ENCODE measurements around the gene CELF2. TPM values are rescaled to one million over a fixed set of nuclear protein-coding genes. Genes with fewer than 3 reads are reported as not detected.
A peak's percentile ranks its signal among the peaks of the same experiment; 100 is the strongest.

The CELF2 gene
- total RNA-seq, 2 donors from 2014 or later = 139 to 146 TPM

DNA sequence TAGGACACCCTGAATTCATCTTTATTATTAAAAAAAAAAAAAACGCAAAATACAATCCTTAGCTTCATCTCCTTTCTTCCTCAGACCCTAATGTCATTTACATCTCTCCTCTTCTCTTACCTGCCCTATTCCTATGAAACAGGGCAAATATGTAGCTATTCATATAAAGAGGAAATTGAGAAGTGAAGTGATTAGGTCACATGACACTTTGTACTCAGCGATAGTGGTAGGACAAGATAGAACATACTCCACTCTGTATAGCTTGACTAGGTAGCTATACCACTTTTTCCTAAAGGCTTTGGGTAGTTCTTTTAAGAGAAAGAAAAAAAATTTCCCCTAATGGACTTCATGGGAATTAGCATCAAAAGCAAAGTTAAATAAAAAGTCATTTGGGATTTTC, 6.2 kb upstream of the CELF2 start:
- Mint-ChIP-seq H3K27me3 (peaks cover 67% of the 10 kb centered on the region), H3K36me3 (ENCODE audit: low read depth) (no peaks in the 10 kb centered on the region), H3K4me1 (peaks cover 15% of the 10 kb centered on the region), H3K27ac (no peak overlapping the region), H3K4me3 (no peak overlapping the region), H3K9me3 (no peaks in the 10 kb centered on the region)
- no peak for ATAC-seq (replicated peaks)

DNA sequence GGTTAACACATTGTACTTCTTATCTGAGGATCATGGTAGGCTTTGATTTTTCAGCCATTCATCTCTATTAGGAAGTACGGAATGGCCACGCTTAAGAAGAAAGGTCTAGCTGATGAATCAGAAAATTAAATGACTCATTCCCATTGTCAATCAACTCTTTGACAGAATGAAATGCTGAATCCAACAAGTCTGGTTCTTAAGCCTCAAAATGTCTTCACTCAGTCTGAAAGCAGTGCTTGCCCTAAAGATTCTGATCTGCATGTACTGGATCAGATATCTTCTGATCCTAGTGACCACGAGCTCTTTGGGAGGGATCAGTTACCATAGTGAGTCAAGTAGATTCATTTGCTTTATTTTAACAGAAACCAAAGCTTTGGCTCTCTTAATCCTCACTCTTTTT, 5.7 kb upstream of the CELF2 start:
- Mint-ChIP-seq H3K4me3 (no peak overlapping the region), H3K27ac (no peak overlapping the region), H3K4me1 (peaks cover 15% of the 10 kb centered on the region), H3K36me3 (ENCODE audit: low read depth) (no peaks in the 10 kb centered on the region), H3K9me3 (no peaks in the 10 kb centered on the region), H3K27me3 (peaks cover 64% of the 10 kb centered on the region)
- ATAC-seq (replicated peaks) = peak; percentile 42

DNA sequence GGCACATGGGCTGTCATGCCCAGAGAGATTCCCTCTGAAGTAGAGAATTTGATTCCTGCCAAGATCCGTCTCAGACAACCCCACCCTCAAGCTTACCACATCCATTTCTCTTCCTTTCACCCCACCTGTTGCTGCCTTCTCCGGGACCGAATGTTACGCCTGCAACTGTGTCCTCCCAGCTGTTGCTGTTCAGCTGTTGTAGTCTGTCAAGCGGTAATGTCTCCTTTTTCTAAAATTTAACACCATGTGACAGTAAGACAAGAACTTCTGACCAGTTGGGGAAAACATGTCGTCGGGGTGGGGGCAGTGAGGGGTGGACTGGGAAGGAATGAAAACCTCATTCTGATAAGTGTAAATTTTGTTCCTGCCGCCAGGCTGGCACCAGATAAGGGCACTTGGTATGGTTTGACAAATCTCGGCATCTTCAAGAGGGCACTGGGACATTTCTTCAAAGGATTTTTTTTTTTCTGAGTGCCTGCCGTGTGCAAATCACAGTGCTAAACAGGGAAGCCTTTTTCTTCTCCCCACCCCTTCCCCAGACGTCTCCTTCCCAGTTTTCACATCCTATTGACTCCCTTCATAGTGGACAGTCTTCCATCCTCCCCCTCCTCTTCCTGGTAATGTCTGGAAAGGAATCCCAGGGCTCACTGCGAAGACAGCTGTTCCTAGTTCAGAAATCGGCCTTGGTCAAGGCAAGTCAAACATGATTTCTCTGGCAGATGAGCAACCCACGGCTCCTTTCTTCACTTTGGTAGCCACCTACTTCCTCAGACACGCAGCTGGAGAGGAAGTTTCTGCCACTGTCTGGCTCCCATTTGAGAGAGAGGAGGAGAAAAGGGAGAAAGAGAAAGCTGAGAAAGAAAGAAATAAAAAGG, 5.0 kb upstream of the CELF2 start:
- Mint-ChIP-seq H3K36me3 (ENCODE audit: low read depth) (no peaks in the 10 kb centered on the region), H3K4me1 (peaks cover 15% of the 10 kb centered on the region), H3K4me3 (no peak overlapping the region), H3K27me3 (peaks cover 68% of the 10 kb centered on the region), H3K9me3 (no peaks in the 10 kb centered on the region), H3K27ac (no peak overlapping the region)
- ATAC-seq (replicated peaks) = no peak

- no peaks in the 10 kb centered on the region for H3K9me3 Mint-ChIP-seq
- ATAC-seq (replicated peaks) = no peak
- peaks cover 60% of the 10 kb centered on the region for H3K27me3 Mint-ChIP-seq
- H3K4me1 Mint-ChIP-seq = peaks cover 7% of the 10 kb centered on the region
- peaks cover 3% of the 10 kb centered on the region for H3K36me3 Mint-ChIP-seq (ENCODE audit: low read depth)
- no peak overlapping the region for H3K27ac Mint-ChIP-seq
- H3K4me3 Mint-ChIP-seq = no peak overlapping the region
Observed at GRCh38 chr10:11013836-11014235, 3.8 kb upstream of the CELF2 start.

GRCh38 chr10:11014671-11015445, 2.8 kb upstream of the CELF2 start:
- no peak overlapping the region for H3K4me3 Mint-ChIP-seq
- no peak for ATAC-seq (replicated peaks)

GRCh38 chr10:11015446-11015934, 2.2 kb upstream of the CELF2 start:
- Mint-ChIP-seq H3K27ac (no peak overlapping the region), H3K4me1 (peaks cover 4% of the 10 kb centered on the region), H3K36me3 (ENCODE audit: low read depth) (peaks cover 13% of the 10 kb centered on the region), H3K9me3 (no peaks in the 10 kb centered on the region), H3K27me3 (peaks cover 65% of the 10 kb centered on the region), H3K4me3 (no peak overlapping the region)
- no peak for ATAC-seq (replicated peaks)

More at GRCh38 chr10:11014671-11015445, 2.8 kb upstream of the CELF2 start:
- H3K9me3 Mint-ChIP-seq = no peaks in the 10 kb centered on the region
- peaks cover 13% of the 10 kb centered on the region for H3K36me3 Mint-ChIP-seq (ENCODE audit: low read depth)
- H3K27me3 Mint-ChIP-seq = peaks cover 63% of the 10 kb centered on the region
- peaks cover 4% of the 10 kb centered on the region for H3K4me1 Mint-ChIP-seq
- H3K27ac Mint-ChIP-seq = no peak overlapping the region

DNA sequence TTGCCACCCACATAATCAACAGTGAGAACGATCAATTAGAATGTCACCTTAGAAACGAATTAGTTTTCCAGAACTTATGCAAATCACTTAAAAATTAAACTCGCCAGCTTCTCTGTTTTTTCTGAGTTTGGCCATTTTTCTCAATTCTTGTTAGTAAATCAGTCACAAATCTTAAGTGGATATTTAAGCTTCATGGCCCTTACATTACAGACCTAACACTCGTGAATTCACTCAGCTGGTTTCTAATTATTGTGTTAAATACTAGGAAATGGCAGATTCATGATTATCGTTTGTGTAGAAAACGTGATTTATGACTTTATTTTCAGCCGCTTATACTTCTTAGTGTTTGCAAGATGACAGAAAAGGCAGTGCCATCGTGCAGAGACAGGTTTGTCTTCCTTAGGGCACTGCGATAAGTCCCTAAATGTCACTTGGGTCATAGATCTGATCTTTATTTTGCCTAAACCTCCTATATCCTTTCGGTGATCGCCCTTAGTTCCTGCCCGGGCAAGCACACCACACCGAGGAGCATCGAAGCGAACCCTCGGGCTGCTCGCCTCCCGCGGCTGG, 587 bp upstream of the CELF2 start:
- Mint-ChIP-seq H3K36me3 (ENCODE audit: low read depth) (peaks cover 13% of the 10 kb centered on the region), H3K9me3 (no peaks in the 10 kb centered on the region), H3K27ac (no peak overlapping the region), H3K4me3 (peak overlapping the region; percentile 62), H3K27me3 (peaks cover 62% of the 10 kb centered on the region), H3K4me1 (peaks cover 4% of the 10 kb centered on the region)
- peak; percentile 51 for ATAC-seq (replicated peaks)

DNA sequence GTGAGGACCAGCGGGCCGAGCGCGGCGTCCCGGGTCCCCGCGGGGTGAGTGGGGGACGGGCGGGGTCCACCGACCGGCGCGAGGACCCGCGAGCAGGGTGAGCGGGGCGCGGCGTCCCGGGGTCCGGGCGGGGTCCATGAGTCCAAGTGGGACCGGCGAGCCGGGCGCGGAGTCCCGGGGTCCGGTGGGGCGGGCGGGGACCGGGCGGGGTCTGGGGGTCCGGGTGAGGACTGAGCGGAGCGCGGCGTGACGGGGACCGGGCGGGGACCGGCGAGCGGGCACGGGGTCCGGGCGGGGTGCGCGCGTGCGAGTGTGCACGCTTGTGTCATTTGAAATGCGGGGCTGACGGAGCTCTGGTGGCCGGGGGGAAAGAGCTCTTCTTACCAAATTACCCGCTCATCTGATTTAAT, 765 bp downstream of the CELF2 start:
- Mint-ChIP-seq H3K27ac (peak overlapping the region; percentile 39), H3K9me3 (no peaks in the 10 kb centered on the region), H3K4me3 (peak overlapping the region; percentile 79), H3K4me1 (peaks cover 4% of the 10 kb centered on the region), H3K27me3 (peaks cover 58% of the 10 kb centered on the region), H3K36me3 (ENCODE audit: low read depth) (peaks cover 13% of the 10 kb centered on the region)
- ATAC-seq (replicated peaks) = peak; percentile 18

GRCh38 chr10:11018855-11019631, 1.4 kb downstream of the CELF2 start:
- Mint-ChIP-seq H3K4me3 (peak overlapping the region; percentile 79), H3K27ac (peak overlapping the region; percentile 39), H3K36me3 (ENCODE audit: low read depth) (peaks cover 13% of the 10 kb centered on the region)

GRCh38 chr10:11019724-11020547, 2.3 kb downstream of the CELF2 start:
- no peak for ATAC-seq (replicated peaks)
- H3K27ac Mint-ChIP-seq = peak overlapping the region; percentile 39
- H3K9me3 Mint-ChIP-seq = no peaks in the 10 kb centered on the region
- peak overlapping the region; percentile 79 for H3K4me3 Mint-ChIP-seq
- H3K36me3 Mint-ChIP-seq (ENCODE audit: low read depth) = peaks cover 13% of the 10 kb centered on the region
- peaks cover 4% of the 10 kb centered on the region for H3K4me1 Mint-ChIP-seq
- peaks cover 48% of the 10 kb centered on the region for H3K27me3 Mint-ChIP-seq

More at GRCh38 chr10:11018855-11019631, 1.4 kb downstream of the CELF2 start:
- H3K27me3 Mint-ChIP-seq = peaks cover 55% of the 10 kb centered on the region
- peak; percentile 3 for ATAC-seq (replicated peaks)
- H3K4me1 Mint-ChIP-seq = peaks cover 4% of the 10 kb centered on the region
- H3K9me3 Mint-ChIP-seq = no peaks in the 10 kb centered on the region

- H3K9me3 Mint-ChIP-seq = no peaks in the 10 kb centered on the region
Observed at GRCh38 chr10:11020548-11020942, 2.9 kb downstream of the CELF2 start.

DNA sequence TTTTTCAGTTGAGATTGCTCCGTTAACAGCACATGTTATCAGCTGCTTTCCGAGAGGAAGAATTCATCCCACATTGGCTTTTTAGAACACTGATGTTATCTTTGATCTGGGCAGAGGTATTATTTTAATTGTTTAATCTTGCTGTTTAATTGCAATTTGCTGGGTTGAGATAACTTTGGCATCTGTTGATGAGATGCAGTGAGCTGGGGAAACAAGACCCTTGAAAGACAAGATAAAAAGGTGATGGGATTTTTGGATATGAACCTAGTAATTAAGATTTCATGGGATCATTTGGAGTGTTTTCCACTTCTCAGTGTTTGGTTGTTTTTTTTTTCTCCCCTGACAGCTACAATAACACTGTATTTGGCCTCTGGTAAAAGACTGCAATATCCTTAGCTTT, 4.5 kb downstream of the CELF2 start:
- peaks cover 13% of the 10 kb centered on the region for H3K36me3 Mint-ChIP-seq (ENCODE audit: low read depth)

More at GRCh38 chr10:11020548-11020942, 2.9 kb downstream of the CELF2 start:
- H3K27ac Mint-ChIP-seq = no peak overlapping the region
- H3K4me1 Mint-ChIP-seq = peaks cover 4% of the 10 kb centered on the region
- H3K27me3 Mint-ChIP-seq = peaks cover 48% of the 10 kb centered on the region
- H3K36me3 Mint-ChIP-seq (ENCODE audit: low read depth) = peaks cover 13% of the 10 kb centered on the region
- peak overlapping the region; percentile 79 for H3K4me3 Mint-ChIP-seq
- no peak for ATAC-seq (replicated peaks)

More for the DNA sequence above, 4.5 kb downstream of the CELF2 start:
- Mint-ChIP-seq H3K4me1 (peaks cover 4% of the 10 kb centered on the region), H3K27ac (peak overlapping the region; percentile 18), H3K4me3 (peak overlapping the region; percentile 36), H3K9me3 (no peaks in the 10 kb centered on the region), H3K27me3 (peaks cover 45% of the 10 kb centered on the region)
- ATAC-seq (replicated peaks) = no peak

Data from activated T-helper 17 cell treated with anti-CD3 and anti-CD28 coated beads, Interleukin-2, amount 50 U/mL, for 72 hours (primary cell).